Adrenal gland (tissue), 12 donors: ENCODE measurements around the gene TCF12. TPM values are rescaled to one million over a fixed set of nuclear protein-coding genes. Genes with fewer than 3 reads are reported as not detected.

Experiments
- DNase-seq, 7 donors: peaks; one replicate each; pipeline ENCODE4 v3.0.0-alpha.2; 2019 to 2020
- H3K27ac ChIP-seq, 5 donors: fragments of 200-600 bp; sonication (generic) in 4 of 5; 1 replicate in 3 of 5; 2 replicates in 2 of 5; pipeline versions ENCODE4 v1.5.1 to v1.8.0; 2016 to 2020; ENCODE audit warnings: mild to moderate bottlenecking in 1 of 5
- H3K27me3 ChIP-seq: fragments of 200-600 bp; 2 replicates; pipeline ENCODE4 v1.8.0; 2021
- H3K36me3 ChIP-seq, 2 donors: fragments of 200-600 bp; replicated peaks in 1 of 2; 1 replicate in 1 of 2; 2 replicates in 1 of 2; pipeline versions ENCODE4 v1.5.1 to v1.8.0; 2018 to 2022
- H3K4me1 ChIP-seq, 2 donors: fragments of 200-600 bp; replicated peaks in 1 of 2; 1 replicate in 1 of 2; 2 replicates in 1 of 2; pipeline versions ENCODE4 v1.5.1 to v1.8.0; 2018 to 2021
- H3K4me3 ChIP-seq, 4 donors: fragments of 200-600 bp; sonication (generic) in 3 of 4; one replicate each; pipeline ENCODE4 v1.5.1; 2016 to 2018
- H3K9me3 ChIP-seq, 3 donors: fragments of 200-600 bp; sonication (generic) in 1 of 3; replicated peaks in 1 of 3; 1 replicate in 2 of 3; 2 replicates in 1 of 3; pipeline versions ENCODE4 v1.5.1 to v1.8.0; 2016 to 2021
- POLR2A ChIP-seq, 2 donors: fragments of 450-650 bp; IDR thresholded peaks; one replicate each; pipeline ENCODE4 v1.6.1; 2017; ENCODE audit warnings: antibody characterized with exemption in 2 of 2, mild to moderate bottlenecking in 2 of 2, moderate library complexity in 1 of 2
- WGBS, 4 donors: extraction: QIAGEN DNeasy Blood & Tissue Kit in 2 of 4; methylation state at CpG; one replicate each; pipeline versions ENCODE4 v1.1.5 to v1.1.7; 2013 to 2017; 5-methylcytosine and 5-hydroxymethylcytosine counted together
- intact Hi-C, 2 donors: fragments of 100-400 bp; cut with DNase I; formaldehyde crosslinking; loops; one replicate each; pipeline versions ENCODE4 v1.14.1 to v1.15.0; 2022 to 2023
- polyA plus RNA-seq, 3 donors: library from polyadenylated mRNA; stranded (reverse); fragments of 200-250 nt in 2 of 3; fragments of 350-450 nt in 1 of 3; fragmentation: Illumina TruSeq in 1 of 3; extraction: RNeasy Lipid Tissue Mini Kit (QIAGEN cat#74804) in 1 of 3; gene quantifications; one replicate each; pipeline ENCODE4 v1.2.3, GENCODE V29; 2013 to 2014
- total RNA-seq, 9 donors: library from RNA; depleted of rRNA in 4 of 9; stranded (reverse); fragments of >200 nt in 4 of 9; fragments of 120-200 nt in 1 of 9; fragmentation: NEBNext Ultra II Directional in 1 of 9; extraction: Animal tissue kit (Norgen Biotek cat#: 25700) in 1 of 9; gene quantifications; one replicate each; pipeline versions ENCODE4 v1.1.0 to v1.2.4, GENCODE V29; 2013 to 2023
- TF ChIP-seq, protein P1 (sequence below), 6 experiments: fragments of 450-650 bp in 4 of 6; fragments of 200-600 bp in 2 of 6; sonication (generic) in 1 of 6; IDR thresholded peaks; 1 replicate in 5 of 6; 2 replicates in 1 of 6; pipeline versions ENCODE4 v1.5.1 to v1.8.0; 2016 to 2021; ENCODE audit warnings: antibody characterized with exemption in 6 of 6, mild to moderate bottlenecking in 2 of 6, moderate library complexity in 1 of 6
- donor health status: healthy with polysubstance abuse.
- donor health status: Bipolar disorder and iron deficiency.
- donor health status: DM: yes; HTN: yes; CAD: no.
- donor health status: DM: no; HTN: no; CAD: no.
- donor health status: DM: no; HTN: no; CAD: no.
- donor health status: DM: yes; HTN: yes; CAD: no.

The TCF12 gene
- total and polyA plus RNA-seq, 12 donors, result 7.6 to 121 (median 75.6) TPM

DNA sequence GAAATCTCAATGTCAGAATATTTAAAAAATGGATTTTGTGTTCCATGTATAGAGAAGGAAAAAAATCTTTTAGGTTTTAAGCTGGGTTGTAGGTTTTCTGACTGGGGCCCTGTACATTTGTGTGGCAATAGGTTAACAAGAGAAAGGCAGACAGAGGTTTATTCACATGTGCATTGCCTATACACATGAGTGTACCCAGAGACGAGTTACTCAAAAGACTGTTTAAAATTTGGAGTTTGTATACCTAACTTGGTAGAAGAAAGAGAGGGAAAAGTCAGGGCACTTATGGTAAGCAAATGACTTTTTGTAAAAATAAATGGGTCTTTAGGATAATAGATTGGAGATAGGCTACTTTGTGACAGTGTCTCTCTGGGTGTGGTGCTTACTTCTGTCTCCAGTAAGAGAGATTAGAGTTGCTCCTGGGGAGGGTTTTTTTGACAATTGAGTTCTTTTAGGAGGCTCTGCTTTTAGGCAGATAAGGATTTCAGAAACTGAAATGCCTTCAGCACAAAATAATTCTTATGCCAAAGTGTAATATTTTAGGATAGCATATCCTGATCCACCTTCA is 225.2 kb downstream of the TCF12 start:
- intact Hi-C loops, result loop anchor here (10.0 kb wide), 2 partner anchors 161 to 381 kb away; no protein-coding TSS in a partner anchor
- WGBS, 4 donors, result 67 to 82% (median 80%) methylated on average over 1 of the region's 1 CpG

DNA sequence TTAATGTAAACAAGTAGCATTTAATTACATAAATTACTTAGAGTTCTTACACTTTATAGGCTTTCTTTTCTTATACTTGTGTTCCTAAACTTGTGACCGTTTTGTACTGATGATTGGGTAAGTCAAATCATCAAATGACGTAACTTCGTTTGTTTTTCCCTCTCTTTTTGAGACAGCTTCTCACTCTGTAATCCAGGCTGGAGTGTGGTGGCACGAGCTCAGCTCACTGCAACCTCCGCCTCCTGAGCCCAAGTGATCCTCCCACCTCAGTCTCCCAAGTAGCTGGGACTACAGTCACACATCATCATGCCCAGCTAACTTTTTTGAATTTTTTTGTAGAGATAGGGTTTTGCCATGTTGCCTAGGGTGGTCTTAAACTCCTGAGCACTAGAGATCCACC is 226.0 kb downstream of the TCF12 start:
- Histone ChIP-seq H3K4me1 (peaks cover 8 to 29% of the 10 kb centered on the region in 2 donors), H3K9me3 (no peaks in the 10 kb centered on the region), H3K4me3 (no peak overlapping the region), H3K36me3 (no peaks in the 10 kb centered on the region), H3K27ac (no peak overlapping the region), H3K27me3 (no peaks in the 10 kb centered on the region)
- TF ChIP-seq, protein P1, sequence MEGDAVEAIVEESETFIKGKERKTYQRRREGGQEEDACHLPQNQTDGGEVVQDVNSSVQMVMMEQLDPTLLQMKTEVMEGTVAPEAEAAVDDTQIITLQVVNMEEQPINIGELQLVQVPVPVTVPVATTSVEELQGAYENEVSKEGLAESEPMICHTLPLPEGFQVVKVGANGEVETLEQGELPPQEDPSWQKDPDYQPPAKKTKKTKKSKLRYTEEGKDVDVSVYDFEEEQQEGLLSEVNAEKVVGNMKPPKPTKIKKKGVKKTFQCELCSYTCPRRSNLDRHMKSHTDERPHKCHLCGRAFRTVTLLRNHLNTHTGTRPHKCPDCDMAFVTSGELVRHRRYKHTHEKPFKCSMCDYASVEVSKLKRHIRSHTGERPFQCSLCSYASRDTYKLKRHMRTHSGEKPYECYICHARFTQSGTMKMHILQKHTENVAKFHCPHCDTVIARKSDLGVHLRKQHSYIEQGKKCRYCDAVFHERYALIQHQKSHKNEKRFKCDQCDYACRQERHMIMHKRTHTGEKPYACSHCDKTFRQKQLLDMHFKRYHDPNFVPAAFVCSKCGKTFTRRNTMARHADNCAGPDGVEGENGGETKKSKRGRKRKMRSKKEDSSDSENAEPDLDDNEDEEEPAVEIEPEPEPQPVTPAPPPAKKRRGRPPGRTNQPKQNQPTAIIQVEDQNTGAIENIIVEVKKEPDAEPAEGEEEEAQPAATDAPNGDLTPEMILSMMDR (IDR thresholded peaks at IDR 0.05), result no peak
- no peak for TF ChIP-seq POLR2A (IDR thresholded peaks at IDR 0.05)
- WGBS, 4 donors, result 78 to 89% (median 83%) methylated on average over 5 of the region's 5 CpGs
- no peak for DNase-seq
- intact Hi-C loops, result loop anchor here (10.0 kb wide), 2 partner anchors 160 to 380 kb away; no protein-coding TSS in a partner anchor

More for the DNA sequence above, 225.2 kb downstream of the TCF12 start:
- Histone ChIP-seq H3K36me3 (no peaks in the 10 kb centered on the region), H3K4me3 (no peak overlapping the region), H3K4me1 (peaks cover 2 to 24% of the 10 kb centered on the region in 2 donors), H3K27ac (no peak overlapping the region), H3K27me3 (no peaks in the 10 kb centered on the region), H3K9me3 (no peaks in the 10 kb centered on the region)
- no peak for DNase-seq
- TF ChIP-seq, protein P1 (IDR thresholded peaks at IDR 0.05), result no peak
- TF ChIP-seq POLR2A (IDR thresholded peaks at IDR 0.05), result no peak

DNA sequence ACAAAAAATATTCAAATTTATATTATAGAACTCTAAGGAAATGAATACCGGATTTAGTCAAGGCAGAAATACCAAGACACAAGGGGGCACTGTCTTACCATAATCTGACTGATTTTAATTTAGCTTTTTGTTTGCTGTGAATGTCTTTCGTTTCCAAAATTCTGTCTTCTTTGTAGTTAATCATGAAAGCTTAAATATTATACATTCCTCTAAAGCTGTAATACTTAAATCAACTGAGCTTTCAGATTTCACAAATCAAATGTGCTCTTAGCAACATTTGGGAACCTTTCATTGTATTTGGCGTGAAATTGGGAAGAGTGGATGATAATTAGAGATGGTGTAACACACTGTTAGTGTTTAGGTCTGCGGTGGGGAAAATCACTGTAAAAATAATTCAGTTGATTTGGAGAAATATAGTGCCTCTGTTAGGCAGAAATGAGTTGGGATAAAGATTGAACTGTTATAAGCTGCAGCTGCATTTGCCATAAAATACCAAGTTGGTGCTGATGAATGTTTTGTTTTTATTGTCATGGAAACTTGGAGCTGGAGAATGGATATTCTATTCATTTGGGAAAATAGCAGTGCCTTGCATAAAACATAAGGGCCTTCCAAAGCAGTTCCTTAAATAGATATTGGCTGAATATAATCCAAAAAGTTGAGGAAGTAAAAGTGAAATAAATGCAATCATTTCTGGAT is 228.2 kb downstream of the TCF12 start:
- Histone ChIP-seq H3K4me1 (peaks cover 8 to 35% of the 10 kb centered on the region in 2 donors), H3K9me3 (no peaks in the 10 kb centered on the region), H3K27ac (peak overlapping the region in 1 of 5 donors; percentile 17), H3K27me3 (no peaks in the 10 kb centered on the region), H3K4me3 (peak overlapping the region in 1 of 4 donors; percentile 13), H3K36me3 (no peaks in the 10 kb centered on the region)
- no peak for TF ChIP-seq POLR2A (IDR thresholded peaks at IDR 0.05)
- TF ChIP-seq, protein P1 (IDR thresholded peaks at IDR 0.05), result peak; percentile 64 to 84 (median 68)
- WGBS, 4 donors, result 21 to 25% (median 24%) methylated on average over 4 of the region's 4 CpGs
- intact Hi-C loops, result loop anchor here (10.0 kb wide), 2 partner anchors 158 to 378 kb away; no protein-coding TSS in a partner anchor
- peak in 1 of 7 donors; percentile 25 for DNase-seq

DNA sequence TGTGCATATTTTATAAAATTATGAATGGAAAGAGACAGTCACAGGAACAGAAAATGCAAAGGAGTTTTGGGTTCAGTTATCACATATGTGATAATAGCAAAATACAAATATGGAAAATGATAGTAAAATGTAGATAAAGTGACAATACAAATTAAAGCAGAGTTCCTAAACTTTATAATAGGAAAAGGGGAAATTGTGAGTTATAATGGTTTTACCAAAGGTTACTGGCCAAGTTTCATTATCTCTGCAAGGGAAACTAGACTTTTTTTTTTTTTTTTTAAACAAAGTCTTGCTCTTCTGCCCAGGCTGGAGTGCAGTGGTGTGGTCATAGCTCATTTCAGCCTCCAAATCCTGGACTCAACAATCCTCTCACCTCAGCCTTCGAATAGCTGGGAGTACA is 229.2 kb downstream of the TCF12 start:
- Histone ChIP-seq H3K27me3 (no peaks in the 10 kb centered on the region), H3K4me3 (no peak overlapping the region), H3K36me3 (no peaks in the 10 kb centered on the region), H3K9me3 (peaks cover 0 to 4% (median 0%) of the 10 kb centered on the region in 3 donors), H3K4me1 (peaks cover 8 to 35% of the 10 kb centered on the region in 2 donors), H3K27ac (no peak overlapping the region)
- DNase-seq, result no peak
- no peak for TF ChIP-seq POLR2A (IDR thresholded peaks at IDR 0.05)
- TF ChIP-seq, protein P1 (IDR thresholded peaks at IDR 0.05), result no peak
- intact Hi-C loops, result loop anchor here (10.0 kb wide), 2 partner anchors 157 to 377 kb away; no protein-coding TSS in a partner anchor
- WGBS, 4 donors, result 81 to 98% (median 96%) methylated on average over 1 of the region's 1 CpG
